ENCODE results near the gene CTXND1.

DNA sequence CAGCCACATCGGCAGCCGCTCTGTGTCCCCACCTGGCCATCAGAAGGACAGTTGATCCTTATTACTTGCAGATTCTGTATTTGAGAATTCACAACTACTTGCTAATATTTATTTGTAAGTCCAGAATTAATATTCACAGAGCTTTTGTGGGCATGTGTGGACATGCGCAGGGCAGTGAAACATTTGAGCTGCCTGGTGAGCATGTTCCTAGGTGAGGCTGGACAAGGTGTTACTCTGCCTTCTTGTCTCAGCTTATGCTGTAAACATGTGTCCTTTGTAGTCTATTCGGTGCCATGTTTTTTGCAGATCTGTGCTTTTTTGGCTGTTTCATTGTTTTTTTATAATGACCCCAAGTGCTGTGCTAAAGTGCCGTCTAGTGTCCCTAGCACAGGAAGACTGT lies 83.6 kb downstream of the CTXND1 start:
- TF ChIP-seq YY1 (IDR thresholded peaks at IDR 0.05; ENCODE audit: insufficient read depth, insufficient read length) (no peak), ZNF274 (IDR thresholded peaks at IDR 0.05; ENCODE audit: low read depth, low read length) (no peak), SUZ12 (IDR thresholded peaks at IDR 0.05; ENCODE audit: extremely low read depth, insufficient read depth, insufficient read length) (no peak)

Data from NT2/D1 (cell line).